Bone marrow (tissue), 2 donors: ENCODE measurements around the gene TREM2.
"Not testable (repeated sequence)": the region's sequence is repeated elsewhere in the genome, so short reads cannot be mapped to it uniquely, and the experiment has no call there.

ENCODE experiments used
- DNase-seq, 2 donors: peaks; one replicate each; lab custom pipeline; 2025; lab: John Stamatoyannopoulos, UW

The TREM2 gene

DNA sequence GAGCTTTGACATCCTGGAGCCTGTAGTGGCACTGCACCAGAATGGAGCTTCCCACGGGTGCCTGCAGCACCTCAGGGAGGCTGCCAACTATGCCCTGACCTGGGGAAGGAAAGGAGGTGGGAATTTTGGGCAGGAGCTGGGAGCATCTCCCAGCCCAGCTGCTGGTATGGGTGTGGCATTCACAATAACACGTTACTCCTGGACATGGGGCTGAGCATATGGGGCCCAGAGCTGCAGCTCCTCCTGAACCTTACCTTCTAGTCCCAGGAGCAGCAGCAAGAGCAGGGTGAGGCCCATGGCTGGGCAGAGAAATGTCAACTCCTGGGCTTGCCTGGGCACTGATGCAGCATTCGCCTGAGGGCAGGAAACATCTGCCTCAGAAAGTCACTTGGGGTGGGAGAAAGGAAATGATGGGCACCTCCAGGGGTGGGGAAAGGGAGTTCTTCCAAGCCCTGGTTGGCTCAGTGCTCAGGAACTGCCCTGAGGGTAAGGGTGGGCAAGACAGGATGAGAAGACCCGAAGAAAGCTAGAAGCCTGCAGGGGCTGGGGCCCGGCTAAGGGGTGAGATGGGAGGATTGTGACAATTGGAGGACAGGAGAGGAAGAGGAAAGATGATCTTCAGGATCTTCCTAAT, 8.8 kb downstream of the TREM2 start, which contains the start of gene TREML1:
Gene TREML1 (minus strand): TSS at position 356 of the 634 bp plus-strand sequence. CDS start 59 bp downstream, at position 297.
- no peak for DNase-seq

DNA sequence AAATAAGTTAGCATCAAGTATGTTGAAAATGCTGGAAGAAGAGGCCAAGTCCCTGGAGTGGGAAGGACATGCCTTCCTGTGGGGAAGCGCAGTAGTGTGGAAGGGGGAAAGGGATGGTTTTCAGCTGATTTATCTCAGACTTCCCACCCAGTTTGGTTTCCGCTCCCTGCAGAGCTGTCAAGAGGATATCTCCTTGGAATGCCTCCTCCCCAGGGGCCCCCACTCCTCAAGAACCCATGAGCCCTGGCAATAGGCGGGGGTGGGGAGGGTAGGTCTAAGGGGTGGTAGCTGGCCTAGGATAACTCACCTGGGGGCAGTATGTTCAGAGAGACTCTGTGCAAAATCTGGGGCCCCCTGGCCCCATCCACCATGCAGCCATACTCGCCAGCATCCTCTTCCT, 9.5 kb downstream of the TREM2 start:
- DNase-seq: no peak

DNA sequence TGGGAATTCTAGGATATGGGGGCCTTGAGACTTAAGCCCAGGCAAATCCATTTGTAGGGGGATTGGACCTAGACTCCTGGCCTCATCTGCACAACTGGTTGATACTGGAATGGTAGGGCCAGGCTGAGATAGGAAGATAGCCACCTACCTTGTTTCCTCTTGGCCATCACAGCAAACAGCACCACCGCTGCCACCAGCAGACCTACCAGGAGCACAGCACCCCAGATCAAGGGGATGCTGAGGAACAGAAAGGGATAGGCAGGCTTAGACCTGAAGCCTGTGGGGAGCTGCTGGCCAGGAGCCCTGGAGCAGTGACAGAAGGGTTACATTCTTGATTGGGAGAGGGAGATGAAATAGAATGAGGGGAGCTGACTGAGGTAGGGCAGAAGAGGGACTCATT, 12.2 kb downstream of the TREM2 start:
- DNase-seq: no peak

DNA sequence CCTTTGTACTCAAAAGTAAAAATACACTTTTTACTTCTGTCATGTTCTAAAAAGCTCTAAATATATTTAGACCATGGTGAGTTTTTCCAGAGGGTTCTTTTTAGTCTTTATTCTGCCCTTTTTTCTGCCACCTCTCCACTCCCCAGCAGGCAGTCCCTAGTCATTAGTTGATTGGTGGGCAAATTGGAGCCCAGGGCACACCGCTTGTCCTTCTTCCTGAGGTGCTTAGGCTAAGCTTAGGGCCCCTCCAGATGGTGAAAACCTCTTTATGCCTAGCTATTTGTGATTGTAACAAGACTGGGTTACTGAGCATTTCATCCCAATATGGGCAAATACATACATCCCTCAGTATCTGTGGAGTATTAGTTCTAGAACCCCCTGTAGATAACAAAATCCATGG, 15.0 kb downstream of the TREM2 start:
- DNase-seq: no peak

DNA sequence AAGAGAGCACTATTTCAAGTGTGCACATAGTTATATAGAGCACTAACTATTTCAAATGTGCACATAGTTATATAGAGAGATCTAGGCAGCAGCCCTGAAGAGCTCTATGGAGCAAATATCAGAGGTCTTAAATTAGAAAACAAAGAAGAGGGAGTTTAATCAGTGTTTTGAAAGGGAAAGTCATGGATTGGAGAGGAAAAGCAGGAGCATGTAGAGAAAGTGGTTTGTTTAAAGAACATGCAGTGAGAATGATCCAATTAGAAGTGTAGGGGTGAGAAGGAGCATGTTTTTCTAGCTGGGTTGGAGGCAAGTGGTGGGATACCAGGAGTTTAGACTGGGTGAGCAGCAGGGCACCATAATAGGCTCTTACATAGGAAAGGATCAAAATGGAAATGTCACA, 26.0 kb downstream of the TREM2 start:
- no peak for DNase-seq

DNA sequence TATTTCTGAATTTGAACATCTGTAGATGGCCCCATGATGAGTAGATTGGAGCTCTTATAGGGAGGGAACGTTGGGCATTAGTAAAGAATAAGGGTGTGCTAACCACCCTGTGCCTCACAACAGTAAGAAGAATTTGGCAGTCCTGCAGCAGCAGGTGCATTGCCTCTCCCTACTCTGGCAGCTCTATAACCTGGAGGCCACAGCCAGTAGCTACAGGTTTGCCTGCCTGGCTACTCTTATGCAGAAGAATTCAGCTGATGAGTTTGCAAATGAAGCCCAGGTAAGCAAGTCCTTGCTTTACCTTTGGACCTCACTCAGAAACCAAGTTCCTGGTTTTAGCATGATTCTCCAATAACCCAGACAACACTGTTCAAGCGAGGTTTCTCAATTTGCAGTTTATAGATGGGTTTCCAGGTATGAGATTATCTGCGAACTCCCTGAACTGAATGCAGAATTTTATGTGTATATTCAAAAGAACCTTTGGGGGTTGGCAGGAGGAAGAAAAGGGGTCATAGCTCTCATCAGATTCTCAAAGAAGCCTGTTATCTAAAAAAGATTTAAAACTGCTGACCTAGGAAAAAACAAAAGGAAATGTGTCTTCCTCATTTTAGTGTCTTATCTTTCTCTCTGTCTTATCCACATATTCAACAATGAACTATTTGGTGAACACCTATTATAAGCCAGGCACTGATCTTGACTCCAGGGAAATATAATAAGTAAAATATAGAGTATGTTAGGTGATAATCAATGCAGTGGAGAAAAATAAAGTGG, 27.7 kb downstream of the TREM2 start:
- DNase-seq: no peak

DNA sequence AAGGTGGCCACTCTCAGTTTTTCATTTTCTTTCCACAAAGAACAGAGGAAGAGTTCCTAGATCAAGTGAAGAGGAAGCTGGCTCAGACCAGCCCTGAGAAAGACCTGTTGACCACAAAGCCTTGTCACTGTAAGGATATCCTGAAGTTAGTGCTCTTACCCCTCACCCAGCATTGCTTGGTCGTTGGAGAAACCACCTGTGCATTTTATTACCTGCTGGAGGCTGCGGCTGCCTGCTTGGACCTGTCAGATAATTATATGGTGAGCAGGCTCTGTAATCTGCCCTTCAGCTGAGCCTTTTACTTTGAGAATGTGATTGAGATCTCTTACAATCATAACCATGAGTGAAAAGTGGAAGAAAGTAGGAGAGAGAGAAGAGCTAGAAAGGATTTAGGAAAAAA, 30.7 kb downstream of the TREM2 start:
- no peak for DNase-seq

DNA sequence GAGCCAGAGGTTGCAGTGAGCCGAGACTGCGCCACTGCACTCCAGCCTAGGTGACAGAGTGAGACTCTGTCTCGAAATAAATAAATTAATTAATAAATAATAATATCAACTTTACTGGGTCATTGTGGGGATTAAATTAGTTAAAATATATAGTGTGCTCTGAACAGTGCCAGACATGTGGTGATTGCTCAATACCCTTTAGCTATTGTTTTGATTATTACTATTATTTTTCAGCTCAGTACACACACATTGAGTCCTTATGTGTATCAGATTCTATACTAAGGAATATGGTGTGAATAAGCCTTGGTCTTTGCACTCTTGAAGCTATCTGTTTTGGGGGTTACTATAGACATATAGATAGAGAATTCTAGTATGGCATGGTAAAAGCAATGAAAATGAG, 37.6 kb downstream of the TREM2 start:
- no peak for DNase-seq

DNA sequence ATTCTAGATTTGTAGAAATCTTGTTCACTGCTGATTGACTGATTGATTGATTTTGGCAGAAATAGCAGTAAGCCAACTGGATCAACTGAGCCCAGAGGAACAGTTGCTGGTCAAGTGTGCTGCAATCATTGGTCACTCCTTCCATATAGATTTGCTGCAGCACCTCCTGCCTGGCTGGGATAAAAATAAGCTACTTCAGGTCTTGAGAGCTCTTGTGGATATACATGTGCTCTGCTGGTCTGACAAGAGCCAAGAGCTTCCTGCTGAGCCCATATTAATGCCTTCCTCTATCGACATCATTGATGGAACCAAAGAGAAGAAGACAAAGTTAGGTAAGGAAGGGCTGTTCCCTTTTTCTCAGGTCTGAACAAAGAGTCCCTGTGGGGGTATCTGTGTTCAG, 40.0 kb downstream of the TREM2 start:
- DNase-seq: no peak

DNA sequence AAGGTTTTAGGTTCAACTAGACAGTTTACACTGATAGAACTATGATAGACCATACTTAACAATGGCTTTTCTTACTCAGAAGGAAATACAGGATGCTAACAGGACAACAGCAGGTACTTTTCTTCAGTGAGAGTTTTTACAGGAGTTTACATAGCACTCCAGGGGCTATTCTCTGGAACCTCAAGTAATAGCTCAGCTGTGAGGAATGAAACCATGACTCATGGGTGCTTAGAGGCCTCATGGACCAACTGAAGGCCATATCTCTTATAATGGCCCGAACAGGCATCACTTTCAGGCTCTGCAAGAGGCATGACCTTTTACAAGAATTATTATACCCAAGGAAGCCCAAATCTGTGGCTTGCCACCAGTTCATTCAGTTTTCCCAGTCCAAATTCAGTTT, 40.5 kb downstream of the TREM2 start:
- DNase-seq: no peak

DNA sequence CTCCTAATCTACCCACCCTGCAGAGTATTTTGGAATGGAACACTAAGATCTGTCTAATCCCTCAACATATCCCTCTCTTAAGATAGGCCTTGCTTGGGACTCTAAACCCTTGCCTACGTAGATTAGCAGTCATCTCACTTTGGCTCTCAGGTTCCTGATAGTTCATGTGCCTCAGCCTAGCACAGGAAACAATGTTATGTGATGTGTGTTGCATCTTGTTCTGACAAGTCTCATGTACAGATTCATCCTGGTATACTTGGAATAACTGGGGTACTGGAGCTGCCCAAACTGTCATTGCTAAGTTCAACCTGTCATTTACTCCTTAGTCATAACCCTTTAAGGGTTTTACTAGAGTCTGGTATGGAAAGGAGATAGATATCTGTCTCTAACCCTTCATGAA, 42.9 kb downstream of the TREM2 start:
- no peak for DNase-seq

DNA sequence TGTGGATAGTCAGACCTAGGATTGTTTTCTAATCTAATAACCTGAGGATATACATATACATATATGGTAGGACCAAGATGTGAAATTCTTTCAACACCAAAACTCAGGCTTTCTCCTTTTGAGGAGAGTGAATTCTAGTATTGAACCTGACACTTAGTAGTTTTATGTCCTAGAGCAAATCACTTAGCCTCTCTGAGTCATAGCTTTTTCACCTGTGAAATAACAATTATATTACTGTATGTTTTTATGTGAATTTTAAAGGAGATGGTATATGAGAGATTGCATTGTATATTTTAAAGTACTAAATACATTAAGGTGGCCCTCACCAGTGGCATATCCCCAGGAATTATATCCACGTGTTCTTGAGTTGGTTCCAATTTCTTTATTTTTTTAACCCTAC, 43.4 kb downstream of the TREM2 start:
- no peak for DNase-seq

DNA sequence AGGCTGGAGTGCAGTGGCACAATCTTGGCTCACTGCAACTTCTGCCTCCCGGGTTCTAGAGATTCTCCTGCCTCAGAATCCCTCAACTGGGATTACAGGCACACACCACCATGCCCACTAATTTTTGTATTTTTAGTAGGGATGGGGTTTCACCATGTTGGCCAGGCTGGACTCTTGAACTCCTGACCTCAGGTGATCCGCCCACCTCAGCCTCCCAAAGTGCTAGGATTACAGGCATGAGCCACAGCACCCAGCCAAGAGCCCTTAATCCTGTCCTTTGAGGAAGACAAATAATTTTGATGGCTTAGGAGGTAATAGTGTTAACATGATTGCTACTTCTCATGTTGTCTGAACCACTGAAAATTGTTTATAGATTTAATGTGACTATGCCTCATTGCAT, 47.9 kb downstream of the TREM2 start:
- not testable (repeated sequence) for DNase-seq

DNA sequence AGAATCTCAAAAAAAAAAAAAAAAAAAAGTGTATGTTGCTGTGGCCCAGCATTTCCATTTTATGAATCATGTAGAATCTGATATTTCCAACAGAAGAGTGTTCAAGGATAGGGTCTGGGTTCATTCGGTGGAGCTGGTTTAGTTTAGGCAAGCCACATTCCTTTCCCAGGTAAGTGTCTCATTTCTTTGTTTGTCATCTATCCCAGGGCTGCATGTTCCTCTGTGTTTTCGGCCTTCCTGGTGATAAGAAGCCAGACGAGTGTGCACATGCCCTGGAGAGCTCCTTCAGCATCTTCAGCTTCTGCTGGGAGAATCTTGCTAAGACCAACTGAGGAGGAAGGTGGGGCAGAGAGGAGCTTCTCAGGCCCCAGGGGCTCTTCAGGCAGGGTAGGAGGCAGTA, 51.9 kb downstream of the TREM2 start:
- DNase-seq: no peak
